ENCODE measurements around the gene ELMO1. TPM values are rescaled to one million over a fixed set of nuclear protein-coding genes. Genes with fewer than 3 reads are reported as not detected.

Gene ELMO1
- total and polyA plus RNA-seq, 10 of the 15 experiments (the other 5 are each of a cell fraction or from before 2014, with no cell fraction given) = 22.6 to 85.9 (median 56.6) TPM

DNA sequence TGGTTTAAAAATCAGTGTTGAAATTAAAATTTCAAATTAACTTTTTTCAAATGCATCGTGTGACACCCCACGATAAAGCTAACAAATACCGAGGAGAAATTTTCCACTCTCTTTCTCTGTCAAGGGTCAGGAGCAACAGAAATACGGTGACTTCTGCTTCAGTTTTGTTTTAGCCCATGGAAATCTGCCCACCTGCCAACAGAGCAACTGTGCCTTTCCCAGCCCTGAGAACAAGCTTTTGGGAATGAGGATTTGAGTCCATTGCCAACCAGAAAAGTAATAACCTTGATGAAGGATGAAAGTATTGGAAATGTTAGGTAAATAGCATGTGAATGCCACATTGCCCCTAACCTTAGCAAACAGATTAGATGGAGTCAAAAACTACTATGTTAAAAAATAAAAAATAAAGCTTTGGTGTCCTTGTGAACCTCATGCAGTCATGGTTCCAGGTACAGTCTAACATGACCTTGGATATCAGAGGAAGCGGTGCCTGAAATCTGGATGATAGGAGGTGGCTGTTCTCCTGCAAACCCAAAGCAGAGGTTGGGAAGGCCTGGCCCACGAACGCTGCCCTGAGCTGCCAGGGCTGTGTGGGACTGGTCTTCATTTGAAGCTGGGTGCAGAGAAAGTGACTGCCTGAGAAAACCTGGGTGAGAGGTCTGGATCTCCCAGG is 296.8 kb downstream of the ELMO1 start:
- no peaks in the 10 kb centered on the region for H3K79me2 ChIP-seq (ENCODE audit: control insufficient read depth, insufficient read depth, low read length)
- no peak overlapping the region for H3K4me3 ChIP-seq
- intact Hi-C loops (cut with micrococcal nuclease; ENCODE audit: unreplicated experiment) = no loop called here
- ATAC-seq = no peak
- FAIRE-seq = no peak
- H3K9me3 ChIP-seq (replicated peaks; ENCODE audit: control insufficient read depth, insufficient read depth, low read length) = no peaks in the 10 kb centered on the region
- WGBS (ENCODE audit: insufficient coverage, insufficient replicate concordance, low lambda C conversion rate, missing lambda C conversion rate) = 97% methylated on average over 7 of the region's 7 CpGs
- H2AFZ ChIP-seq (ENCODE audit: control insufficient read depth, low read depth, low read length) = no peak overlapping the region
- H3K9ac ChIP-seq (ENCODE audit: control insufficient read depth, insufficient read depth, low read length) = no peak overlapping the region
- in situ Hi-C loops (cut with MboI) = no loop called here
- H3K27ac ChIP-seq (ENCODE audit: control insufficient read depth, insufficient read depth) = no peak overlapping the region
- H3K4me1 ChIP-seq (ENCODE audit: control insufficient read depth, insufficient read depth, low read length) = peaks cover 3% of the 10 kb centered on the region; the same call in 1 of the 2 replicates
- POLR2A ChIA-PET = no interaction called here
- RAD21 ChIA-PET (ENCODE audit: unreplicated experiment) = no interaction called here
- H3K27me3 ChIP-seq (replicated peaks in 1 of 2; ENCODE audit: control insufficient read depth in 2 of 2, insufficient read depth in 2 of 2, low read length in 1 of 2) = no peaks in the 10 kb centered on the region
- no peaks in the 10 kb centered on the region for H3K36me3 ChIP-seq (ENCODE audit: control insufficient read depth in 2 of 2, insufficient read depth in 2 of 2, low read length in 1 of 2)
- DNase-seq (ENCODE audit: low read depth, low spot score) = no peak
- SMC1A ChIA-PET (ENCODE audit: uncharacterized antibody, unreplicated experiment) = interaction anchor here (0.6 to 1.4 kb wide), 3 partner anchors 20 to 182 kb away, joined by 3 read pairs; no protein-coding TSS in a partner anchor
- no TSS peak for BruUV-seq (replicated peaks)
- no peaks in the 10 kb centered on the region for H4K20me1 ChIP-seq (ENCODE audit: control insufficient read depth, insufficient read depth)
- CTCF ChIA-PET = interaction anchor here (1.1 kb wide), 1 partner anchor 167 kb away, joined by 4 read pairs; no protein-coding TSS in a partner anchor
- no peak overlapping the region for H3K4me2 ChIP-seq (ENCODE audit: control insufficient read depth, insufficient read depth)
- TF ChIP-seq JUND (IDR thresholded peaks at IDR 0.05; ENCODE audit: low read depth, low read length) (no peak), SUZ12 (IDR thresholded peaks at IDR 0.05; ENCODE audit: unreplicated experiment) (no peak), KAT2A (conservative IDR thresholded peaks at IDR 0.05; ENCODE audit: control insufficient read depth, low read depth, low read length) (no peak), ZNF217 (IDR thresholded peaks at IDR 0.05) (no peak), MYC (IDR thresholded peaks at IDR 0.05; ENCODE audit: insufficient read depth, insufficient read length, insufficient replicate concordance, low read length, severe bottlenecking) (no peak), ZZZ3 (IDR thresholded peaks at IDR 0.05; ENCODE audit: control insufficient read depth, insufficient read length, low read depth) (no peak), BCL11A (IDR thresholded peaks at IDR 0.05; ENCODE audit: low read depth, low read length) (no peak), CREM (IDR thresholded peaks at IDR 0.05; ENCODE audit: low read depth) (no peak), EED (IDR thresholded peaks at IDR 0.05; ENCODE audit: low read depth) (no peak), SMAD1 (IDR thresholded peaks at IDR 0.05; ENCODE audit: low read depth, partially characterized antibody) (no peak), HCFC1 (IDR thresholded peaks at IDR 0.05; ENCODE audit: low read length) (no peak)
- TF ChIP-seq, protein P1, sequence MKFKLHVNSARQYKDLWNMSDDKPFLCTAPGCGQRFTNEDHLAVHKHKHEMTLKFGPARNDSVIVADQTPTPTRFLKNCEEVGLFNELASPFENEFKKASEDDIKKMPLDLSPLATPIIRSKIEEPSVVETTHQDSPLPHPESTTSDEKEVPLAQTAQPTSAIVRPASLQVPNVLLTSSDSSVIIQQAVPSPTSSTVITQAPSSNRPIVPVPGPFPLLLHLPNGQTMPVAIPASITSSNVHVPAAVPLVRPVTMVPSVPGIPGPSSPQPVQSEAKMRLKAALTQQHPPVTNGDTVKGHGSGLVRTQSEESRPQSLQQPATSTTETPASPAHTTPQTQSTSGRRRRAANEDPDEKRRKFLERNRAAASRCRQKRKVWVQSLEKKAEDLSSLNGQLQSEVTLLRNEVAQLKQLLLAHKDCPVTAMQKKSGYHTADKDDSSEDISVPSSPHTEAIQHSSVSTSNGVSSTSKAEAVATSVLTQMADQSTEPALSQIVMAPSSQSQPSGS (IDR thresholded peaks at IDR 0.05; ENCODE audit: low read length) = no peak
- TF ChIP-seq, protein P2, sequence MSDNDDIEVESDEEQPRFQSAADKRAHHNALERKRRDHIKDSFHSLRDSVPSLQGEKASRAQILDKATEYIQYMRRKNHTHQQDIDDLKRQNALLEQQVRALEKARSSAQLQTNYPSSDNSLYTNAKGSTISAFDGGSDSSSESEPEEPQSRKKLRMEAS (IDR thresholded peaks at IDR 0.05; ENCODE audit: low read depth, low read length) = no peak
- TF ChIP-seq, protein P3, sequence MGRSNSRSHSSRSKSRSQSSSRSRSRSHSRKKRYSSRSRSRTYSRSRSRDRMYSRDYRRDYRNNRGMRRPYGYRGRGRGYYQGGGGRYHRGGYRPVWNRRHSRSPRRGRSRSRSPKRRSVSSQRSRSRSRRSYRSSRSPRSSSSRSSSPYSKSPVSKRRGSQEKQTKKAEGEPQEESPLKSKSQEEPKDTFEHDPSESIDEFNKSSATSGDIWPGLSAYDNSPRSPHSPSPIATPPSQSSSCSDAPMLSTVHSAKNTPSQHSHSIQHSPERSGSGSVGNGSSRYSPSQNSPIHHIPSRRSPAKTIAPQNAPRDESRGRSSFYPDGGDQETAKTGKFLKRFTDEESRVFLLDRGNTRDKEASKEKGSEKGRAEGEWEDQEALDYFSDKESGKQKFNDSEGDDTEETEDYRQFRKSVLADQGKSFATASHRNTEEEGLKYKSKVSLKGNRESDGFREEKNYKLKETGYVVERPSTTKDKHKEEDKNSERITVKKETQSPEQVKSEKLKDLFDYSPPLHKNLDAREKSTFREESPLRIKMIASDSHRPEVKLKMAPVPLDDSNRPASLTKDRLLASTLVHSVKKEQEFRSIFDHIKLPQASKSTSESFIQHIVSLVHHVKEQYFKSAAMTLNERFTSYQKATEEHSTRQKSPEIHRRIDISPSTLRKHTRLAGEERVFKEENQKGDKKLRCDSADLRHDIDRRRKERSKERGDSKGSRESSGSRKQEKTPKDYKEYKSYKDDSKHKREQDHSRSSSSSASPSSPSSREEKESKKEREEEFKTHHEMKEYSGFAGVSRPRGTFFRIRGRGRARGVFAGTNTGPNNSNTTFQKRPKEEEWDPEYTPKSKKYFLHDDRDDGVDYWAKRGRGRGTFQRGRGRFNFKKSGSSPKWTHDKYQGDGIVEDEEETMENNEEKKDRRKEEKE (IDR thresholded peaks at IDR 0.05) = no peak
- TF ChIP-seq, protein P4, sequence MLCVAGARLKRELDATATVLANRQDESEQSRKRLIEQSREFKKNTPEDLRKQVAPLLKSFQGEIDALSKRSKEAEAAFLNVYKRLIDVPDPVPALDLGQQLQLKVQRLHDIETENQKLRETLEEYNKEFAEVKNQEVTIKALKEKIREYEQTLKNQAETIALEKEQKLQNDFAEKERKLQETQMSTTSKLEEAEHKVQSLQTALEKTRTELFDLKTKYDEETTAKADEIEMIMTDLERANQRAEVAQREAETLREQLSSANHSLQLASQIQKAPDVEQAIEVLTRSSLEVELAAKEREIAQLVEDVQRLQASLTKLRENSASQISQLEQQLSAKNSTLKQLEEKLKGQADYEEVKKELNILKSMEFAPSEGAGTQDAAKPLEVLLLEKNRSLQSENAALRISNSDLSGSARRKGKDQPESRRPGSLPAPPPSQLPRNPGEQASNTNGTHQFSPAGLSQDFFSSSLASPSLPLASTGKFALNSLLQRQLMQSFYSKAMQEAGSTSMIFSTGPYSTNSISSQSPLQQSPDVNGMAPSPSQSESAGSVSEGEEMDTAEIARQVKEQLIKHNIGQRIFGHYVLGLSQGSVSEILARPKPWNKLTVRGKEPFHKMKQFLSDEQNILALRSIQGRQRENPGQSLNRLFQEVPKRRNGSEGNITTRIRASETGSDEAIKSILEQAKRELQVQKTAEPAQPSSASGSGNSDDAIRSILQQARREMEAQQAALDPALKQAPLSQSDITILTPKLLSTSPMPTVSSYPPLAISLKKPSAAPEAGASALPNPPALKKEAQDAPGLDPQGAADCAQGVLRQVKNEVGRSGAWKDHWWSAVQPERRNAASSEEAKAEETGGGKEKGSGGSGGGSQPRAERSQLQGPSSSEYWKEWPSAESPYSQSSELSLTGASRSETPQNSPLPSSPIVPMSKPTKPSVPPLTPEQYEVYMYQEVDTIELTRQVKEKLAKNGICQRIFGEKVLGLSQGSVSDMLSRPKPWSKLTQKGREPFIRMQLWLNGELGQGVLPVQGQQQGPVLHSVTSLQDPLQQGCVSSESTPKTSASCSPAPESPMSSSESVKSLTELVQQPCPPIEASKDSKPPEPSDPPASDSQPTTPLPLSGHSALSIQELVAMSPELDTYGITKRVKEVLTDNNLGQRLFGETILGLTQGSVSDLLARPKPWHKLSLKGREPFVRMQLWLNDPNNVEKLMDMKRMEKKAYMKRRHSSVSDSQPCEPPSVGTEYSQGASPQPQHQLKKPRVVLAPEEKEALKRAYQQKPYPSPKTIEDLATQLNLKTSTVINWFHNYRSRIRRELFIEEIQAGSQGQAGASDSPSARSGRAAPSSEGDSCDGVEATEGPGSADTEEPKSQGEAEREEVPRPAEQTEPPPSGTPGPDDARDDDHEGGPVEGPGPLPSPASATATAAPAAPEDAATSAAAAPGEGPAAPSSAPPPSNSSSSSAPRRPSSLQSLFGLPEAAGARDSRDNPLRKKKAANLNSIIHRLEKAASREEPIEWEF (IDR thresholded peaks at IDR 0.05; ENCODE audit: insufficient replicate concordance, low read depth, low read length) = no peak

Measured in GM12878 (cell line).